ENCODE measurements around the gene PRKCE. TPM values are rescaled to one million over a fixed set of nuclear protein-coding genes. Genes with fewer than 3 reads are reported as not detected.

The PRKCE gene
- total RNA-seq, 1 donor from 2014 or later = 4.6 TPM

GRCh38 chr2:45918463-45919159, 267.1 kb downstream of the PRKCE start:
- Histone ChIP-seq H3K4me3 (no peak overlapping the region), H3K4me1 (no peaks in the 10 kb centered on the region), H3K27me3 (no peaks in the 10 kb centered on the region), H3K36me3 (no peaks in the 10 kb centered on the region), H3K27ac (no peak overlapping the region), H3K9me3 (no peaks in the 10 kb centered on the region)
- no peak for TF ChIP-seq CTCF (IDR thresholded peaks at IDR 0.05)
- intact Hi-C loops (cut with DNase I) = no loop called here
- DNase-seq (ENCODE audit: low spot score in 2 of 2) = no peak

- no peak overlapping the region for H3K27ac ChIP-seq
- H3K9me3 ChIP-seq = no peaks in the 10 kb centered on the region
- no peak for TF ChIP-seq CTCF (IDR thresholded peaks at IDR 0.05)
- intact Hi-C loops (cut with DNase I) = no loop called here
- no peak overlapping the region for H3K4me3 ChIP-seq
- H3K36me3 ChIP-seq = no peaks in the 10 kb centered on the region
- H3K4me1 ChIP-seq = no peaks in the 10 kb centered on the region
- H3K27me3 ChIP-seq = no peaks in the 10 kb centered on the region
- DNase-seq (ENCODE audit: low spot score in 2 of 2) = no peak
Measured at GRCh38 chr2:45919160-45919650, 267.7 kb downstream of the PRKCE start.

- no peak for DNase-seq (ENCODE audit: low spot score in 2 of 2)
- H3K27ac ChIP-seq = no peak overlapping the region
- H3K4me3 ChIP-seq = no peak overlapping the region
- peaks cover 0 to 1% of the 10 kb centered on the region in 2 donors for H3K4me1 ChIP-seq
- TF ChIP-seq CTCF (IDR thresholded peaks at IDR 0.05) = no peak
- H3K36me3 ChIP-seq = no peaks in the 10 kb centered on the region
- no peaks in the 10 kb centered on the region for H3K27me3 ChIP-seq
- H3K9me3 ChIP-seq = no peaks in the 10 kb centered on the region
- intact Hi-C loops (cut with DNase I) = no loop called here
Measured at GRCh38 chr2:45919711-45920111, 268.2 kb downstream of the PRKCE start.

GRCh38 chr2:45921921-45922320, 270.4 kb downstream of the PRKCE start:
- no peak for TF ChIP-seq CTCF (IDR thresholded peaks at IDR 0.05)

GRCh38 chr2:45922577-45922988, 271.1 kb downstream of the PRKCE start:
- H3K27me3 ChIP-seq = no peaks in the 10 kb centered on the region
- intact Hi-C loops (cut with DNase I) = no loop called here
- H3K27ac ChIP-seq = no peak overlapping the region
- H3K4me3 ChIP-seq = no peak overlapping the region
- DNase-seq (ENCODE audit: low spot score in 2 of 2) = no peak
- no peaks in the 10 kb centered on the region for H3K9me3 ChIP-seq
- H3K4me1 ChIP-seq = peaks cover 0 to 14% of the 10 kb centered on the region in 2 donors
- no peaks in the 10 kb centered on the region for H3K36me3 ChIP-seq
- no peak for TF ChIP-seq CTCF (IDR thresholded peaks at IDR 0.05)

More at GRCh38 chr2:45921921-45922320, 270.4 kb downstream of the PRKCE start:
- Histone ChIP-seq H3K4me3 (no peak overlapping the region), H3K4me1 (peaks cover 0 to 14% of the 10 kb centered on the region in 2 donors), H3K36me3 (no peaks in the 10 kb centered on the region), H3K27me3 (no peaks in the 10 kb centered on the region), H3K9me3 (no peaks in the 10 kb centered on the region), H3K27ac (no peak overlapping the region)
- no peak for DNase-seq (ENCODE audit: low spot score in 2 of 2)
- intact Hi-C loops (cut with DNase I) = no loop called here

Measured in ascending aorta (tissue), 2 donors.